ENCODE results near the gene GRIN3A.

The GRIN3A gene

GRCh38 chr9:101705135-101705661, 33.2 kb downstream of the GRIN3A start:
- peak; percentile 11 for DNase-seq (ENCODE audit: low read depth)

- DNase-seq (ENCODE audit: low read depth), result no peak
Observed at GRCh38 chr9:101702257-101702656, 36.2 kb downstream of the GRIN3A start.

GRCh38 chr9:101693546-101694336, 44.7 kb downstream of the GRIN3A start:
- no peak for DNase-seq (ENCODE audit: low read depth)

GRCh38 chr9:101691657-101692056, 46.8 kb downstream of the GRIN3A start:
- no peak for DNase-seq (ENCODE audit: low read depth)

GRCh38 chr9:101689039-101689438, 49.4 kb downstream of the GRIN3A start:
- DNase-seq (ENCODE audit: low read depth), result no peak

GRCh38 chr9:101684665-101685064, 53.8 kb downstream of the GRIN3A start:
- DNase-seq (ENCODE audit: low read depth), result no peak

GRCh38 chr9:101683236-101683635, 55.2 kb downstream of the GRIN3A start:
- no peak for DNase-seq (ENCODE audit: low read depth)

- DNase-seq (ENCODE audit: low read depth), result no peak
Observed at GRCh38 chr9:101677861-101678260, 60.6 kb downstream of the GRIN3A start.

GRCh38 chr9:101675341-101675740, 63.1 kb downstream of the GRIN3A start:
- no peak for DNase-seq (ENCODE audit: low read depth)

- DNase-seq (ENCODE audit: low read depth), result no peak
Observed at GRCh38 chr9:101674165-101674564, 64.3 kb downstream of the GRIN3A start.

- DNase-seq (ENCODE audit: low read depth), result no peak
Observed at GRCh38 chr9:101673642-101674041, 64.8 kb downstream of the GRIN3A start.

GRCh38 chr9:101671567-101671966, 66.9 kb downstream of the GRIN3A start:
- DNase-seq (ENCODE audit: low read depth), result no peak

GRCh38 chr9:101668421-101668820, 70.0 kb downstream of the GRIN3A start:
- no peak for DNase-seq (ENCODE audit: low read depth)

GRCh38 chr9:101664453-101664852, 74.0 kb downstream of the GRIN3A start:
- DNase-seq (ENCODE audit: low read depth), result no peak

GRCh38 chr9:101652601-101653175, 85.8 kb downstream of the GRIN3A start:
- DNase-seq (ENCODE audit: low read depth), result no peak

- DNase-seq (ENCODE audit: low read depth), result no peak
Observed at GRCh38 chr9:101650142-101650541, 88.3 kb downstream of the GRIN3A start.

- no peak for DNase-seq (ENCODE audit: low read depth)
Observed at GRCh38 chr9:101648493-101648892, 90.0 kb downstream of the GRIN3A start.

- peak; percentile 4 for DNase-seq (ENCODE audit: low read depth)
Observed at GRCh38 chr9:101639785-101640665, 98.4 kb downstream of the GRIN3A start.

- DNase-seq (ENCODE audit: low read depth), result no peak
Observed at GRCh38 chr9:101639311-101639710, 99.1 kb downstream of the GRIN3A start.

- no peak for DNase-seq (ENCODE audit: low read depth)
Observed at GRCh38 chr9:101636247-101636646, 102.2 kb downstream of the GRIN3A start.

GRCh38 chr9:101635473-101635872, 103.0 kb downstream of the GRIN3A start:
- no peak for DNase-seq (ENCODE audit: low read depth)

GRCh38 chr9:101634741-101635409, 103.6 kb downstream of the GRIN3A start:
- DNase-seq (ENCODE audit: low read depth), result no peak
